IMR-90 (cell line): Measurements from ENCODE around the gene TRPM1. TPM values are rescaled to one million over a fixed set of nuclear protein-coding genes. Genes with fewer than 3 reads are reported as not detected.

Source experiments
- ATAC-seq: fragments of 200-7000 bp; cut with Tn5 transposase; 2 replicates; pipeline ENCODE4 v1.9.1; 2020; ENCODE audit warnings: low read depth, mild to moderate bottlenecking, moderate library complexity
- BruUV-seq: library from RNA; stranded (reverse); fragments of 400-500 nt; replicated peaks from 2 replicates; lab custom pipeline; 2021; lab: Mats Ljungman, UMichigan
- CTCF ChIA-PET: fragments of 300-600 bp; formaldehyde crosslinking; extraction: SDS; loops from one replicate; lab custom pipeline; 2021; ENCODE audit warnings: antibody characterized with exemption; lab: Yijun Ruan, JAX
- POLR2A ChIA-PET: fragments of 300-600 bp; sonication (Branson Sonifier 250); formaldehyde crosslinking; loops from one replicate; lab custom pipeline; 2022; ENCODE audit warnings: antibody characterized with exemption; ENCODE audit not compliant: unreplicated experiment; lab: Charles Lee
- DNase-seq: peaks from one replicate; pipeline ENCODE4 v3.0.0; 2013
- H2AFZ ChIP-seq: replicated peaks from 2 replicates; pipeline ENCODE3; 2013; ENCODE audit warnings: low read length, mild to moderate bottlenecking; ENCODE audit not compliant: poor library complexity
- H2AK5ac ChIP-seq: 2 replicates; pipeline ENCODE4 v1.6.1; 2013; ENCODE audit warnings: low read depth, low read length, inconsistent platforms
- H2AK9ac ChIP-seq: replicated peaks from 2 replicates; pipeline ENCODE3; 2013; ENCODE audit warnings: mild to moderate bottlenecking, low read depth, low read length, moderate library complexity; ENCODE audit not compliant: poor library complexity
- H2BK120ac ChIP-seq: 2 replicates; pipeline ENCODE4 v1.6.1; 2013; ENCODE audit warnings: low read depth, low read length, inconsistent platforms
- H2BK15ac ChIP-seq: 3 replicates; pipeline ENCODE4 v1.6.1; 2013; ENCODE audit warnings: low read depth, low read length, inconsistent platforms
- H2BK20ac ChIP-seq: 2 replicates; pipeline ENCODE4 v1.6.1; 2013; ENCODE audit warnings: low read depth, mild to moderate bottlenecking, inconsistent platforms, low read length, moderate library complexity
- H2BK5ac ChIP-seq: 2 replicates; pipeline ENCODE4 v1.6.1; 2013; ENCODE audit warnings: mild to moderate bottlenecking, low read depth, low read length, inconsistent platforms; ENCODE audit not compliant: poor library complexity, severe bottlenecking
- H3K14ac ChIP-seq: replicated peaks from 2 replicates; pipeline ENCODE4 v1.6.1; 2013; ENCODE audit warnings: low read depth, low read length, inconsistent platforms
- H3K18ac ChIP-seq: 2 replicates; pipeline ENCODE4 v1.6.1; 2013; ENCODE audit warnings: low read depth, low read length, control low read depth
- H3K23ac ChIP-seq: 2 replicates; pipeline ENCODE4 v1.6.1; 2013; ENCODE audit warnings: low read depth, low read length, inconsistent platforms
- H3K27ac ChIP-seq: 2 replicates; pipeline ENCODE4 v1.5.1; 2013; ENCODE audit warnings: mild to moderate bottlenecking, control low read depth, low read length; ENCODE audit not compliant: insufficient read depth
- H3K27me3 ChIP-seq: 2 replicates; pipeline ENCODE4 v1.6.1; 2013; ENCODE audit warnings: low read length; ENCODE audit not compliant: control insufficient read depth, insufficient read depth
- H3K36me3 ChIP-seq: 2 replicates; pipeline ENCODE4 v1.6.1; 2013; ENCODE audit warnings: low read length, mixed read lengths; ENCODE audit not compliant: control insufficient read depth, insufficient read depth
- H3K4ac ChIP-seq: 2 replicates; pipeline ENCODE4 v1.6.1; 2013; ENCODE audit warnings: low read depth, low read length, inconsistent platforms
- H3K4me1 ChIP-seq: 2 replicates; pipeline ENCODE4 v1.6.1; 2013; ENCODE audit warnings: low read length, mixed read lengths; ENCODE audit not compliant: control insufficient read depth, insufficient read depth
- H3K4me2 ChIP-seq: 2 replicates; pipeline ENCODE4 v1.6.1; 2013; ENCODE audit warnings: low read depth, mild to moderate bottlenecking, control low read depth, low read length, moderate library complexity
- H3K4me3 ChIP-seq: 2 replicates; pipeline ENCODE4 v1.5.1; 2013; ENCODE audit warnings: low read depth, mild to moderate bottlenecking, control low read depth, low read length, moderate library complexity; ENCODE audit not compliant: insufficient read depth
- H3K56ac ChIP-seq: 2 replicates; pipeline ENCODE4 v1.6.1; 2013; ENCODE audit warnings: low read length, inconsistent platforms; ENCODE audit not compliant: insufficient read depth; ENCODE audit errors: extremely low read depth
- H3K79me1 ChIP-seq, 2 experiments: 2 replicates each; pipeline ENCODE4 v1.6.1; 2013; ENCODE audit warnings: low read length in 2 of 2, inconsistent platforms in 1 of 2, low read depth in 1 of 2
- H3K9ac ChIP-seq: 2 replicates; pipeline ENCODE4 v1.6.1; 2013; ENCODE audit warnings: low read depth, low read length, control low read depth
- H3K9me1 ChIP-seq: 2 replicates; pipeline ENCODE4 v1.6.1; 2013; ENCODE audit warnings: low read length, inconsistent platforms; ENCODE audit not compliant: insufficient read depth
- H3K9me3 ChIP-seq: 2 replicates; pipeline ENCODE4 v1.6.1; 2013; ENCODE audit warnings: low read length; ENCODE audit not compliant: control insufficient read depth, insufficient read depth
- H4K20me1 ChIP-seq: 2 replicates; pipeline ENCODE4 v1.6.1; 2013; ENCODE audit warnings: low read length, inconsistent platforms; ENCODE audit not compliant: insufficient read depth
- H4K5ac ChIP-seq: 2 replicates; pipeline ENCODE4 v1.6.1; 2013; ENCODE audit warnings: mild to moderate bottlenecking, low read depth, low read length, control low read depth
- H4K8ac ChIP-seq, 2 experiments: 2 replicates each; pipeline ENCODE4 v1.6.1; 2013; ENCODE audit warnings: low read depth in 2 of 2, low read length in 2 of 2, control low read depth in 1 of 2, inconsistent platforms in 1 of 2
- H4K91ac ChIP-seq: 2 replicates; pipeline ENCODE4 v1.6.1; 2013; ENCODE audit warnings: low read depth, low read length, inconsistent platforms; ENCODE audit not compliant: insufficient read depth
- BHLHE40 ChIP-seq: fragments of 150-350 bp; IDR thresholded peaks from 2 replicates; pipeline ENCODE4 v1.6.1; 2016; ENCODE audit warnings: mild to moderate bottlenecking, low read depth, low read length
- CEBPB ChIP-seq: IDR thresholded peaks from 2 replicates; pipeline ENCODE4 v1.6.1; 2012; ENCODE audit warnings: low read depth, low read length, improper control_type of control experiment
- CHD1 ChIP-seq: IDR thresholded peaks from 2 replicates; pipeline ENCODE4 v1.6.1; 2012; ENCODE audit warnings: low read depth, low read length, improper control_type of control experiment
- CTCF ChIP-seq: conservative IDR thresholded peaks from 2 replicates; pipeline ENCODE4 v1.5.1; 2012; ENCODE audit warnings: mild to moderate bottlenecking, low read depth, low read length, improper control_type of control experiment
- ELK1 ChIP-seq: fragments of 150-350 bp; IDR thresholded peaks from 2 replicates; pipeline ENCODE4 v1.6.1; 2016; ENCODE audit warnings: low read depth, mild to moderate bottlenecking, low read length, moderate library complexity, borderline replicate concordance
- FOS ChIP-seq: fragments of 150-350 bp; IDR thresholded peaks from 2 replicates; pipeline ENCODE4 v1.6.1; 2016; ENCODE audit warnings: low read depth, low read length
- MAFK ChIP-seq: IDR thresholded peaks from 2 replicates; pipeline ENCODE4 v1.6.1; 2012; ENCODE audit warnings: low read depth, low read length, improper control_type of control experiment
- MAZ ChIP-seq: IDR thresholded peaks from 2 replicates; pipeline ENCODE4 v1.6.1; 2012; ENCODE audit warnings: low read depth, mild to moderate bottlenecking, low read length, improper control_type of control experiment, moderate library complexity, borderline replicate concordance
- MXI1 ChIP-seq: IDR thresholded peaks from 2 replicates; pipeline ENCODE4 v1.6.1; 2012; ENCODE audit warnings: low read depth, mild to moderate bottlenecking, low read length, moderate library complexity, borderline replicate concordance
- NFE2L2 ChIP-seq: fragments of 150-350 bp; IDR thresholded peaks from 2 replicates; pipeline ENCODE4 v1.6.1; 2016; ENCODE audit warnings: low read depth, mild to moderate bottlenecking, low read length
- POLR2A ChIP-seq: IDR thresholded peaks from 2 replicates; pipeline ENCODE4 v1.6.1; 2012; ENCODE audit warnings: mild to moderate bottlenecking, low read depth, low read length
- RAD21 ChIP-seq: IDR thresholded peaks from 2 replicates; pipeline ENCODE4 v1.6.1; 2012; ENCODE audit warnings: low read length, improper control_type of control experiment
- RCOR1 ChIP-seq: IDR thresholded peaks from 2 replicates; pipeline ENCODE4 v1.6.1; 2012; ENCODE audit warnings: mild to moderate bottlenecking, low read length, improper control_type of control experiment; ENCODE audit not compliant: insufficient replicate concordance
- RFX5 ChIP-seq: IDR thresholded peaks from 2 replicates; pipeline ENCODE4 v1.8.0; 2012; ENCODE audit warnings: low read depth, mild to moderate bottlenecking, low read length, moderate library complexity
- SMC3 ChIP-seq: fragments of 150-350 bp; IDR thresholded peaks from 2 replicates; pipeline ENCODE4 v1.6.1; 2016; ENCODE audit warnings: low read depth, mild to moderate bottlenecking, antibody characterized with exemption, low read length, moderate library complexity
- USF2 ChIP-seq: fragments of 150-350 bp; IDR thresholded peaks from 2 replicates; pipeline ENCODE4 v1.6.1; 2017; ENCODE audit warnings: mild to moderate bottlenecking, antibody characterized with exemption, low read length, low read depth
- WGBS, 2 experiments: methylation state at CpG; one replicate each; pipeline versions ENCODE4 v1.1.5 to v1.1.7; 2013; ENCODE audit warnings: missing lambda C conversion rate in 2 of 2; ENCODE audit not compliant: insufficient read length in 1 of 2; ENCODE audit errors: extremely low coverage in 2 of 2; 5-methylcytosine and 5-hydroxymethylcytosine counted together
- dilution Hi-C: fragments of 300-500 bp; cut with HindIII; formaldehyde crosslinking; loops from one replicate; pipeline ENCODE4 v1.14.3; 2018; ENCODE audit warnings: low sequenced_read_pairs; ENCODE audit not compliant: unreplicated experiment
- in situ Hi-C: fragments of 300-500 bp; cut with MboI; formaldehyde crosslinking; loops from 3 replicates; pipeline ENCODE4 v1.14.3; 2019; ENCODE audit warnings: low sequenced_read_pairs, inconsistent platforms, mixed read lengths
- intact Hi-C: fragments of 100-400 bp; cut with micrococcal nuclease; formaldehyde crosslinking; loops from 2 replicates; pipeline ENCODE4 v1.10.0; 2022
- polyA plus RNA-seq, 3 experiments: library from polyadenylated mRNA; depleted of rRNA; stranded (reverse); fragments of >200 nt; gene quantifications; 2 replicates each; pipeline ENCODE4 v1.2.3, GENCODE V29; 2012; ENCODE audit warnings: low replicate concordance in 1 of 3
- total RNA-seq: library from RNA; depleted of rRNA; stranded (reverse); fragments of >200 nt; gene quantifications from 2 replicates; pipeline ENCODE4 v1.2.3, GENCODE V29; 2012

TRPM1 gene
- total and polyA plus RNA-seq, 2 of the 4 experiments (the other 2 are of a cell fraction): not detected

- intact Hi-C loops: no loop called here
- Histone ChIP-seq H4K5ac (no peak overlapping the region), H3K9me1 (peaks cover 6% of the 10 kb centered on the region), H3K14ac (no peak overlapping the region), H3K56ac (no peak overlapping the region), H2AFZ (no peak overlapping the region), H2AK9ac (no peak overlapping the region), H2BK20ac (no peak overlapping the region), H4K91ac (no peak overlapping the region), H3K9me3 (no peaks in the 10 kb centered on the region), H3K18ac (no peak overlapping the region), H2BK120ac (no peak overlapping the region), H3K4me3 (no peak overlapping the region), H3K36me3 (peaks cover 15% of the 10 kb centered on the region), H2BK5ac (no peak overlapping the region), H2BK15ac (no peak overlapping the region), H3K79me1 (peaks cover 3 to 9% of the 10 kb centered on the region in 2 experiments; a peak in 2 of 4 replicates), H3K4me1 (no peaks in the 10 kb centered on the region), H4K8ac (no peak overlapping the region), H4K20me1 (no peaks in the 10 kb centered on the region), H3K4ac (no peak overlapping the region), H3K27ac (no peak overlapping the region), H2AK5ac (no peak overlapping the region), H3K27me3 (no peaks in the 10 kb centered on the region), H3K23ac (no peak overlapping the region), H3K4me2 (no peak overlapping the region), H3K9ac (no peak overlapping the region)
- POLR2A ChIA-PET: no interaction called here
- TF ChIP-seq POLR2A: no peak
- TF ChIP-seq USF2: no peak
- no peak for TF ChIP-seq ELK1
- no peak for TF ChIP-seq CEBPB
- no peak for TF ChIP-seq SMC3
- no peak for TF ChIP-seq MAFK
- TF ChIP-seq CHD1: no peak
- no peak for TF ChIP-seq RAD21
- no peak for TF ChIP-seq FOS
- no peak for TF ChIP-seq BHLHE40
- TF ChIP-seq MXI1: no peak
- no peak for TF ChIP-seq NFE2L2
- TF ChIP-seq RCOR1: no peak
- TF ChIP-seq RFX5: no peak
- no peak for TF ChIP-seq CTCF
- TF ChIP-seq MAZ: no peak
- DNase-seq: no peak
- 100% methylated on average over 2 of the region's 3 CpGs; no CpG with 5 or more reads in 1 of the 2 experiments for WGBS, 2 experiments
- in situ Hi-C loops: no loop called here
- CTCF ChIA-PET: no interaction called here
- dilution Hi-C loops: no loop called here
- no peak for ATAC-seq
- no TSS peak for BruUV-seq
These were observed 138.9 kb downstream of the TRPM1 start for GRCh38 chr15:30962659-30963058.
